ENCODE results near the gene SCARB1.

DNA sequence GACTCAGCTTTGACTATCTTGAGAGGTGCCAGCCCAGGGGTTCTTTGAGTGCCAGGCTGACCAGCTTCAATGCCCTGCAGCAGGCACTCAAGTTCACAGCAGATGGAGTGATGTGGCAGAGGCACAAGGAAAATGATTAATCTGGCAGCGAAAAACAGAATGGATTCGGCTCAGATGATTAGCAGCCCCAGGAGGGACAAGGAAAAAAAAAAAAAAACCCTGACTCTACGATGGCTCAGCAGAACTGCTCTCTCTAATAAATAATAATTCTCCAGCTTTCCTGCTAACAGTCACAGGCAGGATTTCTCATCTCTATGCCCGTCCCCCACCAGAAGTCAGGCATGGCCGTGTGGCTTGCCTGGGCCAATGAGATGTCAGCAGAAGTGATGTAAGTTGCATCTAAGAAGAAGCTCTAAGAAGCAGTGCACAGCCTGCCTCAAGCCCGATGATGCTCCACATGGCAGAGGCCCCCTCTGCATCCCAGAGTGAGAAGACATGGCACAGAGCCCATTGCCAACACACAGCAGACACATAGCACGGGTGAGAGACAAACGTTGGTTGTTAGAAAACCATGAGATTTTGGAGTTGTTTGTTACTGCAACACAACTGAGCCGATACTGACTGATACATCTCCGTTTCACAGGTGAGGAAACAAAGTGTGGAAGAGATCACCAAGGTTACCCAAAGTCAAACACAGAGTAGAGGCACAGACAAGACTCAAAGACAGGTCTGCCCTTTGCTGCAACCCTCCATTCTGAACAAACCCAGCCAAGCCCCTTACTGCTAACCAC, 111.0 kb downstream of the SCARB1 start:
- TF ChIP-seq EZH2phosphoT487 (IDR thresholded peaks at IDR 0.05; ENCODE audit: insufficient read depth, low read depth) (no peak), EZH2 (IDR thresholded peaks at IDR 0.05; ENCODE audit: insufficient read depth, poor library complexity, severe bottlenecking) (no peak)
